Measurements from ENCODE around the gene STAT5B. TPM values are rescaled to one million over a fixed set of nuclear protein-coding genes. Genes with fewer than 3 reads are reported as not detected.

The STAT5B gene
- total RNA-seq, 1 experiment from 2014 or later: 42.9 TPM

GRCh38 chr17:42199416-42200011 is 76.7 kb downstream of the STAT5B start:
- H3K79me2 ChIP-seq (ENCODE audit: insufficient read depth, low read length): no peaks in the 10 kb centered on the region

More at GRCh38 chr17:42199416-42200011, 76.7 kb downstream of the STAT5B start:
- peaks cover under 1 to 4% of the 10 kb centered on the region in 2 experiments; a peak in 3 of 4 replicates for H3K4me1 Mint-ChIP-seq
- Histone ChIP-seq H2BK5ac (ENCODE audit: insufficient read length, low read length) (no peak overlapping the region), H3K23me2 (ENCODE audit: insufficient read length, low read depth, low read length, poor library complexity, severe bottlenecking) (no peaks in the 10 kb centered on the region), H4K91ac (ENCODE audit: insufficient read length, low read depth, low read length) (no peak overlapping the region), H3K4ac (ENCODE audit: low read depth, low read length) (no peak overlapping the region), H4K20me1 (ENCODE audit: control insufficient read depth, insufficient read depth, insufficient read length) (no peaks in the 10 kb centered on the region), H3K23ac (ENCODE audit: insufficient read length, low read depth, low read length) (no peak overlapping the region), H3K18ac (ENCODE audit: insufficient read length, low read depth, low read length) (no peak overlapping the region), H3T11ph (ENCODE audit: low read length) (no peak overlapping the region), H4K8ac (replicated peaks; ENCODE audit: insufficient read length, low read depth, low read length) (no peak overlapping the region), H3K27me3 (ENCODE audit: insufficient read depth, low read length) (no peaks in the 10 kb centered on the region), H3K9me3 (ENCODE audit: control insufficient read depth, low read depth, low read length) (no peaks in the 10 kb centered on the region), H2AFZ (ENCODE audit: low read length) (no peak overlapping the region), H2BK15ac (ENCODE audit: low read depth, low read length) (no peak overlapping the region), H3K56ac (ENCODE audit: insufficient read length, low read depth, low read length) (no peak overlapping the region), H2BK12ac (ENCODE audit: insufficient read length, low read depth, low read length) (no peak overlapping the region), H4K5ac (ENCODE audit: insufficient read length, low read depth, low read length) (no peak overlapping the region), H3K27ac (ENCODE audit: insufficient read length, low read depth, low read length) (no peak overlapping the region), H3K14ac (ENCODE audit: insufficient read depth, low read length) (no peak overlapping the region), H3K4me1 (ENCODE audit: insufficient read depth, low read length) (no peaks in the 10 kb centered on the region), H2AK5ac (ENCODE audit: insufficient read length, low read length) (no peak overlapping the region), H2BK20ac (ENCODE audit: low read depth, low read length, poor library complexity, severe bottlenecking) (no peak overlapping the region), H3K9ac (ENCODE audit: extremely low read depth, insufficient read length, low read length) (no peak overlapping the region), H3K4me2 (ENCODE audit: insufficient read depth, insufficient read length, low read length) (no peak overlapping the region), H3K79me1 (ENCODE audit: insufficient read depth, low read depth, low read length, poor library complexity, severe bottlenecking) (no peaks in the 10 kb centered on the region), H2BK120ac (ENCODE audit: low read depth, low read length, poor library complexity, severe bottlenecking) (no peak overlapping the region)
- H3K36me3 Mint-ChIP-seq (ENCODE audit: insufficient read depth in 1 of 3, low read depth in 3 of 3): peaks cover 3 to 26% (median 26%) of the 10 kb centered on the region in 3 experiments; a peak in 6 of 7 replicates
- DNase-seq: no peak
- no peak for TF ChIP-seq CTCF (conservative IDR thresholded peaks at IDR 0.05)
- no peaks in the 10 kb centered on the region for H3K27me3 Mint-ChIP-seq (ENCODE audit: low read depth)
- H3K4me3 Mint-ChIP-seq: no peak overlapping the region
- no CpG with 5 or more reads among the region's 12 CpGs for WGBS (ENCODE audit: extremely low coverage, insufficient read length, low lambda C conversion rate)
- H3K9me3 Mint-ChIP-seq: no peaks in the 10 kb centered on the region
- peak overlapping the region in 2 of 3 experiments; percentile 10 to 20; a peak in 2 of 7 replicates for H3K27ac Mint-ChIP-seq

Measured in H9 (cell line).